Glutamatergic neuron (in vitro differentiated cells): ENCODE measurements around the gene TSEN34. TPM values are rescaled to one million over a fixed set of nuclear protein-coding genes. Genes with fewer than 3 reads are reported as not detected.

Source experiments
- DNase-seq: peaks from one replicate; pipeline ENCODE4 v3.0.0; 2022
- H3K27ac Mint-ChIP-seq: one replicate; pipeline ENCODE4 v1.8.0; 2020; ENCODE audit warnings: mild to moderate bottlenecking, mixed read lengths, inconsistent platforms; ENCODE audit not compliant: unreplicated experiment
- H3K27me3 Mint-ChIP-seq: one replicate; pipeline ENCODE4 v1.8.0; 2020; ENCODE audit warnings: mild to moderate bottlenecking, moderate library complexity, mixed read lengths, inconsistent platforms; ENCODE audit not compliant: unreplicated experiment
- H3K36me3 Mint-ChIP-seq: one replicate; pipeline ENCODE4 v1.8.0; 2020; ENCODE audit warnings: mild to moderate bottlenecking, mixed read lengths, inconsistent platforms; ENCODE audit not compliant: unreplicated experiment
- H3K4me1 Mint-ChIP-seq: one replicate; pipeline ENCODE4 v1.8.0; 2020; ENCODE audit warnings: mild to moderate bottlenecking, low read depth, mixed read lengths, inconsistent platforms; ENCODE audit not compliant: unreplicated experiment
- H3K4me3 Mint-ChIP-seq: one replicate; pipeline ENCODE4 v1.8.0; 2020; ENCODE audit warnings: mild to moderate bottlenecking, mixed read lengths, inconsistent platforms; ENCODE audit not compliant: unreplicated experiment
- H3K9me3 Mint-ChIP-seq: one replicate; pipeline ENCODE4 v1.8.0; 2020; ENCODE audit warnings: mild to moderate bottlenecking, moderate library complexity, mixed read lengths, inconsistent platforms; ENCODE audit not compliant: unreplicated experiment
- CTCF ChIP-seq: fragments of 200-600 bp; sonication (generic); IDR thresholded peaks from one replicate; pipeline ENCODE4 v1.5.0; 2021; ENCODE audit not compliant: partially characterized antibody, unreplicated experiment
- total RNA-seq: library from RNA; stranded (reverse); fragmentation: NEBNext Ultra II Directional; extraction: Animal tissue kit (Norgen Biotek cat#: 25700); gene quantifications from one replicate; pipeline ENCODE4 v1.2.1, GENCODE V29; 2021; ENCODE audit not compliant: unreplicated experiment

The TSEN34 gene
- total RNA-seq, 1 donor from 2014 or later, result 44.8 TPM

- H3K27ac Mint-ChIP-seq, result peak overlapping the region; percentile 75
- H3K27me3 Mint-ChIP-seq, result peaks cover 17% of the 10 kb centered on the region
- no peak for TF ChIP-seq CTCF
- H3K4me3 Mint-ChIP-seq, result peak overlapping the region; percentile 90
- H3K9me3 Mint-ChIP-seq, result peaks cover 11% of the 10 kb centered on the region
- H3K36me3 Mint-ChIP-seq, result no peaks in the 10 kb centered on the region
- peaks cover 11% of the 10 kb centered on the region for H3K4me1 Mint-ChIP-seq
- DNase-seq, result no peak
These were observed 2.8 kb upstream of the TSEN34 start for GRCh38 chr19:54188215-54188871.

GRCh38 chr19:54189145-54189734, 1.9 kb upstream of the TSEN34 start, which contains the start of gene MBOAT7:
MBOAT7 (minus strand) TSS chr19:54189580; CDS start chr19:54188508, 1,072 bp downstream.
- no peak for TF ChIP-seq CTCF
- peak within 1 kb of the TSS; percentile 97 for H3K4me3 Mint-ChIP-seq
- H3K4me1 Mint-ChIP-seq, result peaks cover 11% of the 10 kb centered on the region
- no peaks in the 10 kb centered on the region for H3K36me3 Mint-ChIP-seq
- H3K27ac Mint-ChIP-seq, result peak within 1 kb of the TSS; percentile 96
- peaks cover 15% of the 10 kb centered on the region for H3K27me3 Mint-ChIP-seq
- H3K9me3 Mint-ChIP-seq, result peaks cover 11% of the 10 kb centered on the region
- no peak for DNase-seq

GRCh38 chr19:54189735-54190502, 1.2 kb upstream of the TSEN34 start:
- Mint-ChIP-seq H3K27ac (peak overlapping the region; percentile 96), H3K4me3 (peak overlapping the region; percentile 97), H3K9me3 (peaks cover 11% of the 10 kb centered on the region), H3K4me1 (peaks cover 11% of the 10 kb centered on the region), H3K36me3 (no peaks in the 10 kb centered on the region), H3K27me3 (peaks cover 15% of the 10 kb centered on the region)
- peak; percentile 100 for DNase-seq
- no peak for TF ChIP-seq CTCF

- DNase-seq, result peak; percentile 99
- H3K36me3 Mint-ChIP-seq, result no peaks in the 10 kb centered on the region
- peaks cover 11% of the 10 kb centered on the region for H3K4me1 Mint-ChIP-seq
- peaks cover 11% of the 10 kb centered on the region for H3K9me3 Mint-ChIP-seq
- peaks cover 13% of the 10 kb centered on the region for H3K27me3 Mint-ChIP-seq
- peak overlapping the region; percentile 96 for H3K27ac Mint-ChIP-seq
- peak overlapping the region; percentile 97 for H3K4me3 Mint-ChIP-seq
- TF ChIP-seq CTCF, result no peak
These were observed 551 bp upstream of the TSEN34 start for GRCh38 chr19:54190503-54191010.
